Sigmoid colon (tissue), 7 donors: ENCODE measurements around the gene MYLK. TPM values are rescaled to one million over a fixed set of nuclear protein-coding genes. Genes with fewer than 3 reads are reported as not detected.

ENCODE experiments used
- DNase-seq: peaks from one replicate; pipeline ENCODE4 v3.0.0-alpha.2; 2019
- H3K27ac ChIP-seq, 4 donors: fragments of 200-600 bp; sonication (generic); one replicate each; pipeline ENCODE4 v1.5.1; 2016 to 2019; ENCODE audit warnings: mild to moderate bottlenecking in 1 of 4
- H3K27me3 ChIP-seq, 3 donors: fragments of 200-600 bp; sonication (generic); one replicate each; pipeline ENCODE4 v1.5.1; 2019; ENCODE audit warnings: mild to moderate bottlenecking in 1 of 3
- H3K36me3 ChIP-seq, 4 donors: fragments of 200-600 bp; sonication (generic); one replicate each; pipeline ENCODE4 v1.5.1; 2016 to 2019
- H3K4me1 ChIP-seq, 4 donors: fragments of 200-600 bp; sonication (generic); one replicate each; pipeline ENCODE4 v1.5.1; 2017 to 2019
- H3K4me3 ChIP-seq, 4 donors: fragments of 200-600 bp; sonication (generic); one replicate each; pipeline ENCODE4 v1.5.1; 2017 to 2019; ENCODE audit warnings: mild to moderate bottlenecking in 2 of 4, moderate library complexity in 1 of 4
- H3K9me3 ChIP-seq, 4 donors: fragments of 200-600 bp in 3 of 4; sonication (generic) in 3 of 4; one replicate each; pipeline versions ENCODE4 v1.5.1 to v1.6.1; 2013 to 2019
- EP300 ChIP-seq, 4 donors: sonication (generic); formaldehyde crosslinking; IDR thresholded peaks; one replicate each; pipeline ENCODE4 v1.6.1; 2017; ENCODE audit warnings: antibody characterized with exemption in 4 of 4
- POLR2A ChIP-seq, 2 donors: fragments of 450-650 bp; IDR thresholded peaks; one replicate each; pipeline ENCODE4 v1.6.1; 2016; ENCODE audit warnings: antibody characterized with exemption in 2 of 2, mild to moderate bottlenecking in 2 of 2, moderate library complexity in 2 of 2
- POLR2AphosphoS5 ChIP-seq, 4 donors: sonication (generic); formaldehyde crosslinking; IDR thresholded peaks; one replicate each; pipeline ENCODE4 v1.6.1; 2017; ENCODE audit warnings: antibody characterized with exemption in 4 of 4
- WGBS, 2 donors: extraction: QIAGEN DNeasy Blood & Tissue Kit; methylation state at CpG; one replicate each; pipeline ENCODE4 v1.1.7; 2013; 5-methylcytosine and 5-hydroxymethylcytosine counted together
- intact Hi-C: fragments of 100-400 bp; cut with DNase I; formaldehyde crosslinking; loops from one replicate; pipeline ENCODE4 v1.15.1; 2023
- polyA plus RNA-seq, 3 donors: library from polyadenylated mRNA; stranded (reverse); fragments of 200-250 nt; gene quantifications; one replicate each; pipeline ENCODE4 v1.2.3, GENCODE V29; 2013
- total RNA-seq, 4 donors: library from RNA; depleted of rRNA; stranded (reverse); fragments of >200 nt; gene quantifications; one replicate each; pipeline ENCODE4 v1.1.0, GENCODE V29; 2016
- TF ChIP-seq, protein P1 (sequence below), 4 experiments: fragments of 450-650 bp in 3 of 4; fragments of 200-600 bp in 1 of 4; IDR thresholded peaks; one replicate each; pipeline ENCODE4 v1.5.1; 2016 to 2019; ENCODE audit warnings: antibody characterized with exemption in 4 of 4, mild to moderate bottlenecking in 3 of 4, moderate library complexity in 2 of 4
- donor health status: healthy with polysubstance abuse.
- donor health status: Bipolar disorder and iron deficiency.
- donor health status: healthy.

The MYLK gene
- total and polyA plus RNA-seq, 7 donors = 21.5 to 2,153 (median 1,169) TPM

DNA sequence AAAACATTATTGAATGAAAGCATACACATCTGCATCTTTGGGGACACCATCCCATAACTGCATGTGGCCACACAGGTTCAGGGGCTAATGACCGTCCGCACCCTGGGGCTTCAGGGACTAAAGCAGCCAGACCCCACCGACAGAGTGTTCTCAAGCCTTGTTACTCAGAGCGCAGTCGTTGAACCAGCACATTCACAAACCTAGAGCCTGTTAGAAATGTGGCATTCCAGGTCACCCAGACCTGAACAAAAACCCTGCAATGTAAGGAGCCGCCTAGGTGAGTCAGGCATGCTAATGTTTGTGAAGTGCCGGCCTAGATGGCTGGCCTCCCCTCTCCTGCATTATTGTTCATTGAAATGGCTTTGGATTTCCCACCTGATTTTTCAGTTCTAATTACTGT lies 247.0 kb downstream of the MYLK start:
- peaks cover 16 to 68% (median 36%) of the 10 kb centered on the region in 4 donors for H3K36me3 ChIP-seq
- WGBS, 2 donors = 93 to 94% methylated on average over 7 of the region's 7 CpGs
- intact Hi-C loops = no loop called here
- no peaks in the 10 kb centered on the region for H3K9me3 ChIP-seq
- H3K4me1 ChIP-seq = peaks cover 0 to 100% (median 97%) of the 10 kb centered on the region in 4 donors
- no peak overlapping the region for H3K4me3 ChIP-seq
- DNase-seq = peak; percentile 50
- H3K27ac ChIP-seq = peak overlapping the region; percentile 87 to 98 (median 92)
- H3K27me3 ChIP-seq = no peaks in the 10 kb centered on the region
- TF ChIP-seq POLR2AphosphoS5 (IDR thresholded peaks at IDR 0.05) (no peak), EP300 (IDR thresholded peaks at IDR 0.05) (no peak), POLR2A (IDR thresholded peaks at IDR 0.05) (no peak)
- TF ChIP-seq, protein P1, sequence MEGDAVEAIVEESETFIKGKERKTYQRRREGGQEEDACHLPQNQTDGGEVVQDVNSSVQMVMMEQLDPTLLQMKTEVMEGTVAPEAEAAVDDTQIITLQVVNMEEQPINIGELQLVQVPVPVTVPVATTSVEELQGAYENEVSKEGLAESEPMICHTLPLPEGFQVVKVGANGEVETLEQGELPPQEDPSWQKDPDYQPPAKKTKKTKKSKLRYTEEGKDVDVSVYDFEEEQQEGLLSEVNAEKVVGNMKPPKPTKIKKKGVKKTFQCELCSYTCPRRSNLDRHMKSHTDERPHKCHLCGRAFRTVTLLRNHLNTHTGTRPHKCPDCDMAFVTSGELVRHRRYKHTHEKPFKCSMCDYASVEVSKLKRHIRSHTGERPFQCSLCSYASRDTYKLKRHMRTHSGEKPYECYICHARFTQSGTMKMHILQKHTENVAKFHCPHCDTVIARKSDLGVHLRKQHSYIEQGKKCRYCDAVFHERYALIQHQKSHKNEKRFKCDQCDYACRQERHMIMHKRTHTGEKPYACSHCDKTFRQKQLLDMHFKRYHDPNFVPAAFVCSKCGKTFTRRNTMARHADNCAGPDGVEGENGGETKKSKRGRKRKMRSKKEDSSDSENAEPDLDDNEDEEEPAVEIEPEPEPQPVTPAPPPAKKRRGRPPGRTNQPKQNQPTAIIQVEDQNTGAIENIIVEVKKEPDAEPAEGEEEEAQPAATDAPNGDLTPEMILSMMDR (IDR thresholded peaks at IDR 0.05) = no peak

DNA sequence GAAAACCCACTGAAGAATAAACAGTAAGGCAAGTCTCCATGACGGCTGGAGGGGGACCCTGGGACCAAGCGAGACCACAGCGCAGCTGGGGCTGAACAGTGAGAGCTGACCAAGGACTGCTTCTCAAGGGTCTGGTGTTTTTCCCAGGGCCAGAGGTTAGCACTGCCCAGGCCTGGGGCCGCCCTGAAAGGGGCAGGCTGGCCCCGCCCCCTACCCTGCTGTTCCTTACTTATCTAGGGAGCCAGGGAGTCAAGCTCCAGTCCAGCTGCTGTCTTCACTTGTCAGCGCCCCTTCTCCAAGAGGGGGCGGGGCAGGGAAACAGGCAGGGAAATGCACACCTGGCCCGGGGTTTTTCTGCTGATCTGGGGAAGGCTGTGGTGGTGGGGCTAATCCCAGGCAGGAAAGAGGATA lies 247.7 kb downstream of the MYLK start:
- peak overlapping the region; percentile 87 to 98 (median 92) for H3K27ac ChIP-seq
- intact Hi-C loops = no loop called here
- H3K4me3 ChIP-seq = no peak overlapping the region
- H3K27me3 ChIP-seq = no peaks in the 10 kb centered on the region
- peaks cover 16 to 75% (median 36%) of the 10 kb centered on the region in 4 donors for H3K36me3 ChIP-seq
- peak; percentile 61 for DNase-seq
- H3K4me1 ChIP-seq = peaks cover 0 to 99% (median 97%) of the 10 kb centered on the region in 4 donors
- WGBS, 2 donors = 69 to 78% methylated on average over 8 of the region's 8 CpGs
- TF ChIP-seq, protein P1 (IDR thresholded peaks at IDR 0.05) = no peak
- TF ChIP-seq POLR2A (IDR thresholded peaks at IDR 0.05) (no peak), POLR2AphosphoS5 (IDR thresholded peaks at IDR 0.05) (no peak)
- H3K9me3 ChIP-seq = no peaks in the 10 kb centered on the region

DNA sequence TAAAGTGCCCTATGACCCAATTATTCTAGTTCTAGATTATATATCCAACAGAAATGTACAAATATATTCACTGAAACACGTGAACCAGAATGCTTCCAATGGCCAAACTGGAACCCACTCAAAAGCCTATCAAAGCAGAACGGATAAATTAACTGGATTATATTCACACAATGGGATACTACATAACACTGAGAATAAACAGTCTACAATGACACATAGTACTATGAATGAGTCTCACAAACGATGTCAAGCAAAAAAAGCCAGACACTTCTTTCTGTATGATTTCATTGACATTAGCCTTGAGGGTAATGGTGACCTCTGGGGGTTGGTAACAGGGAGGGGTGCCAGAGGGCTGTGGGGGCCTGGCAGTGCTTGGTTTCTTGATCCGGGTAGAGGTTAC lies 248.4 kb downstream of the MYLK start:
- Histone ChIP-seq H3K36me3 (peaks cover 16 to 77% (median 36%) of the 10 kb centered on the region in 4 donors), H3K27ac (peak overlapping the region; percentile 87 to 98 (median 92)), H3K27me3 (no peaks in the 10 kb centered on the region), H3K9me3 (no peaks in the 10 kb centered on the region), H3K4me3 (no peak overlapping the region), H3K4me1 (peaks cover 0 to 99% (median 97%) of the 10 kb centered on the region in 4 donors)
- TF ChIP-seq, protein P1 (IDR thresholded peaks at IDR 0.05) = no peak
- TF ChIP-seq POLR2A (IDR thresholded peaks at IDR 0.05) (no peak), POLR2AphosphoS5 (IDR thresholded peaks at IDR 0.05) (peak; percentile 37 to 86 (median 82))
- no peak for DNase-seq
- 77 to 81% methylated on average over 4 of the region's 4 CpGs for WGBS, 2 donors
- intact Hi-C loops = no loop called here

DNA sequence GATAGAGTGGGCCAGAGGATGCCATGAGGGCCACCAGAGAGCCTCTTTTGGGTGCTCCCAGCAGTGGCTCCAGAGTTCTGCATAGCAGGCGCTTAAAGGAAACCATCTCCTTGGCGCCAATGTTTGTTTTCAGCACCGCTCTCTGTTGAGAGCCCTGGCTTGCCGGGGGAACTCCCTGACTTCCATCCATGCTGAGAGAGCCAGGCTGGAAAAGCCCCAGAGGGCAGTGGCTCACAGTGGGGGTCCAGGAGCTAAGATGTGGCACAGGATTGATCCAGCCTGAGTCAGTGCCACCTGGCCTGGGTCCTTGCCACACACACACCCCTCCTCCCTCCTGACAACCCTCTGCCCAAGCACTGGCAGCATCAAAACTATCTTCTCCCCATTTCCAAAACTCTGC lies 248.9 kb downstream of the MYLK start:
- H3K27ac ChIP-seq = peak overlapping the region; percentile 87 to 98 (median 92)
- peaks cover 14 to 77% (median 33%) of the 10 kb centered on the region in 4 donors for H3K36me3 ChIP-seq
- H3K9me3 ChIP-seq = no peaks in the 10 kb centered on the region
- DNase-seq = peak; percentile 76
- no peaks in the 10 kb centered on the region for H3K27me3 ChIP-seq
- WGBS, 2 donors = 87 to 90% methylated on average over 4 of the region's 4 CpGs
- H3K4me3 ChIP-seq = no peak overlapping the region
- intact Hi-C loops = no loop called here
- no peak for TF ChIP-seq POLR2AphosphoS5 (IDR thresholded peaks at IDR 0.05)
- TF ChIP-seq, protein P1 (IDR thresholded peaks at IDR 0.05) = no peak
- TF ChIP-seq EP300 (IDR thresholded peaks at IDR 0.05) = no peak
- no peak for TF ChIP-seq POLR2A (IDR thresholded peaks at IDR 0.05)
- peaks cover 0 to 99% (median 97%) of the 10 kb centered on the region in 4 donors for H3K4me1 ChIP-seq
